Stimulated activated CD8-positive, alpha-beta memory T cell treated with anti-CD3 and anti-CD28 coated beads, Interleukin-7, amount 100 ng/mL, for 1 hour (primary cell): Measurements from ENCODE around the gene PRR5L.

Experiments used
- DNase-seq, 2 donors: peaks; one replicate each; pipeline ENCODE4 v3.0.0-alpha.2; 2020; ENCODE audit warnings: low read depth in 2 of 2

PRR5L gene

DNA sequence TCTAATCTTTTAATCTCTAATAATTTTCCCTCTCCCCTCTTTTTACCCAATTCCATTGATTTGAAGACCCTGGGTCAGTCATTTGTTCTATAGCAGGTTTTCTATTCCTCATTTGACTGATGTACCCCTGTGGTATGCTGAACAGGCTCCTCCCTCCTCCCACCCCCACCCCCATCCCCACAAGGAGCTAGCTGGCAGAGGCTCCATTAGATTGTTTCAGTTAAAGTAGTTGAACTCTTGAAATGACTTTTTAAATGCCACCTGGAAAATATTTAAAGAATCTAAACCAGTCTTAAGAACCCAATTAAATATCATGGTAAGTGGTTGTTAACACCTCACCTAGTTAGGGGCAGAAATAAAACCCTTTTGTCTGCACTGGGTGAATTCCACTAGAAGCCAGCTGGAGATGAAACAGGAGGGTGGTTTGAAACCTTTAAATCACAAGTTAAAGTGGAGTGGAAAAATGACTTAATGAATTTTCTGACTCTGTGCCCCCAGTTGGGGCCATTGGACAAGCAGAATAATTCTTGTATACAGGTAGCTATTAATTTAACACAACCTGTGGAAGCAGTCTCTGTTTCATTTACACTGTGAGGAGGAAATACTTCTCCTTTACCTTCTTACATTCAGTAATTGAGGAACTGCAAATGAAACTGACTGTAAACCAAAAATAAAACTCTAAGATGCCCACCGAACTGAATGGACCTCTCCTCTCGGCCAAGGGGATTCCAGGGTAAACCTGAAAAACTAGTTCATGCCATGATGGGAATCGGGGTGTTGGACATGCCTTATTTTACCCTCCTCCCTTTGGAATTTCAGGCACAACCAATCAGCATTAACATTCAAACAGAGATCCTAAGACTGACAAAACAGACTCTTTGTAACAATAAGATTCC, 30.7 kb downstream of the PRR5L start:
- DNase-seq = no peak

- DNase-seq = no peak
Measured at GRCh38 chr11:36328966-36329673, 33.0 kb downstream of the PRR5L start.

DNA sequence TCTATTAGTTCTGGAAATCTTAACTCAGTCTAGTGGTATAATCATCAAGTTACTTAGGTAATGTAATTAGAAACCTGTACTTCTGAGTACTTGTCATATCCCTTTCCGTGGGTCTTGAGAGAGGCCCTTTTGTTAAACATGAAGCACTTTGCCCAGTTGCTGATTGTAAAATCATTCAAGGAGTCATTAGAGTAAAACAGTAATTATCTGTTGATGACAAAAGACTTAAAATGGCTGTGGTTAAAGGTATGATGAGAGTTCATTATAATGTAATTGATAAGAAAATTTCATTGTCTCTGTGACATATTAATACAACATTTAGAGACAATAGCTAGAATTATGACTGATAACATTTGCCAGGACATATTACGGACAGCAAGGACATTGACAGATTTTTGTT, 34.3 kb downstream of the PRR5L start:
- DNase-seq = no peak

GRCh38 chr11:36333468-36333867, 37.4 kb downstream of the PRR5L start:
- no peak for DNase-seq

- DNase-seq = no peak
Measured at GRCh38 chr11:36333897-36334296, 37.8 kb downstream of the PRR5L start.

DNA sequence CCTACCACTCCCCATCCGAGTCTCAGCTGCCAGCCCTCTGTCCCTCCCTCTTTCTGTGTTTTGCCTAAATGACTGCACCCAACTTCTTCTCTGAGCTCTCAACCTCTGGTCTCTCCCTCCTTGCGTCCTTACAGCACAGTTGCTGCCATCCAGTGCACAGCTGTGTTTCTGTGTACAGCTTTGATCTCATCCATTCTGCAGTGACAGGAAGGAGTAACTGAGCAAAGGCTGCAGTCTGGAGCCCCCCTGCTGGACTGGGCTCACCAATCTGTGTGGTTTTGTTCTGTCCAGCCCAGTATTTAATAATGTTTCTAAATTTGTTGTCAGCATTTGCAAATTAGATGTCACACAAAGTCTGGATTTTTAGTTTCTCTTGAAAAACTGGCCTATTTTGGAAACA, 43.8 kb downstream of the PRR5L start:
- DNase-seq = no peak

DNA sequence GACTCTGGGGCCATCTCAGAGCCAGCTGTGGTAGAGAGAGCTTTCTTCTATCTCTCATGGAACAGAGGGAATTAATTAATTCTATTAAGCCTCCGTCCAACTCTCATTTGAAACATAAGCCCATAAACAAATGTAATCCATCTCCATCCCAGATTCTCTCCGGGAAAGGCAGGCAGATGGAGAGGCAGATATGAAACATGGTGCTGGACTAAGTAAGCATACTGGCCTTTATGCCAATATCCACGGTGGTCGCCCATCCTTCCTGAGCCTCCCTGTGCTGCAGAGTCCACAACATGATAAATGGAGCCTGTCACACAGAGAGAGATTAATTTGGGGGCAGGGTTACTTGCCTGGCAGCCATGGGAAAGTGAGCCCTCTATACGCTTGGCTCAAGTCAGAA, 44.8 kb downstream of the PRR5L start:
- no peak for DNase-seq

GRCh38 chr11:36341915-36342314, 45.8 kb downstream of the PRR5L start:
- DNase-seq = no peak

DNA sequence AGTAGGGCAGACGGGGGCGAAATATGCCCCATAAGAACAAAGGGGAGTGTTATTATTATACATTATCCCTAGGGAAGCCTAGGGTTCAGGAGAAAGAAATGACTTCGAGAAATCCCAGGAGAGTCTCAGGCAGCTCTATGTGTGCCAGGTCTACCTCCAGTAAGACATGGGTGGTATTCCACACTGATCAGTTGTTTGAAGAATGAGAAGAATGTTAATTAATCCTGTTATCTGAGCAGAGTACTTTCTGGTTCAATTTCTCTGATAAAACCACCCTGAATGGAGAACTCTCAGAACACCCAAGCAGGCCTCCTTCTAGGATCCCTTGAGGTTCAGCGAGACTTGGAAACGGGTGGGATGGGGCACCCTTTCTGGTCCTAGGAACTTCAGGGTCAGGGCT, 46.2 kb downstream of the PRR5L start:
- no peak for DNase-seq

DNA sequence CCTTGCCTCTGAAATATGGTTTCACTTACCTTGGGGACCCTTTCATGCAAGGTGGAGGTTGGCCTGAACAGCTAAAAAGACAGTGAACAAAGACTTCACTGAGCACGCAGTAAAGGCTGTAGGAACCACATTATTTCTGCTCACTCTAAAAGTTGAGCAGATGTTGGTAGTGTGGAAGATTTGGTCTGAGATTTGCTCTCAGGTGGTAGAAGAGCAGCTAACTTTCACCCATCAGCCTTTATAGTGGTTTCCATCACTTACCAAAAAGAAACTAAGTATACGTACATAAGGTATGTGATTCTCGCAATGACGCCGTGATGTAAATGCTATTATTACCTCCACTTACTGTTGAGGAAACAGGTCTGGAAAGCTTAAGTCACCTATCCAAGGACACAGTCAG, 47.3 kb downstream of the PRR5L start:
- no peak for DNase-seq

DNA sequence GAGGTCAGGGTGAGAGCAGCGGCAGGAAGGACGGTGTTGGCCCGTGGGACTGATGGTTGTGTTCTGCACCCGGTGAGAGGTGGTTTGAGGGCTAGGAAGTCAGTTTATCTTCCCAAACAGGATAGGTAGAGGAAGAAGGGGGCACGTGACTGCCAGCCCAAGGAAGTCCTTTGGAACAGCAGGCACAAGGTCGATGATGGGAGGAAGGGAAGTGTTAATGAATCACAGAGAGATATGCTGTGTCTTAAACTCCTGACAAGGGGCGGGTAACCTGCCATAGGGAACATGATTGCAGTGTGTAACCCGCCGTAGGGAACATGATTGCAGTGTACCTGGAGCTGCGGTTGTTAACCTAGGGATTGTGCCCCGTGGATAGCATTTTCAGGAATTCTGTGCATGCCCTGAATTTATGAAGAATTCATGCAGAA, 49.0 kb downstream of the PRR5L start:
- no peak for DNase-seq

- no peak for DNase-seq
Measured at GRCh38 chr11:36345535-36346141, 49.5 kb downstream of the PRR5L start.

- no peak for DNase-seq
Measured at GRCh38 chr11:36346562-36347383, 50.7 kb downstream of the PRR5L start.

- DNase-seq = no peak
Measured at GRCh38 chr11:36347384-36347906, 51.4 kb downstream of the PRR5L start.

GRCh38 chr11:36349351-36350136, 53.5 kb downstream of the PRR5L start:
- DNase-seq = no peak

DNA sequence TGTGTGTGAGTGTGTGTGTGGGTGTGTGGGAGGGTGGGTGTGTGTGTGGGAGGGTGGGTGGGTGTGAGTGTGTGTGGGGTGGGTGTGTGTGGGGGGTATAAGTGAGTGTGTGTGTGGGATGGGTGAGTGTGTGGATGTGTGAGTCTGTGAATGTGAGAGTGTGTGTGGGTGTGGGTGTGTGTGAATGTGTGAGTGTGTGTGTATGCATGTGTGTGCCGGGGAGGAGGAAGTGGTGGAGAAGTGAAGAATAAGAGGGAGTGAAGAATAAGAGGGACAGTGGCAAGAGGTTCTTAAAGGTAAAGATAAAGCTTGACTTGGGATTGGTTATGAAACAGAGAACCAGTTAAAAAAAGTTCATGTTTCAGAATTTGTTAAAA, 54.0 kb downstream of the PRR5L start:
- DNase-seq = no peak

DNA sequence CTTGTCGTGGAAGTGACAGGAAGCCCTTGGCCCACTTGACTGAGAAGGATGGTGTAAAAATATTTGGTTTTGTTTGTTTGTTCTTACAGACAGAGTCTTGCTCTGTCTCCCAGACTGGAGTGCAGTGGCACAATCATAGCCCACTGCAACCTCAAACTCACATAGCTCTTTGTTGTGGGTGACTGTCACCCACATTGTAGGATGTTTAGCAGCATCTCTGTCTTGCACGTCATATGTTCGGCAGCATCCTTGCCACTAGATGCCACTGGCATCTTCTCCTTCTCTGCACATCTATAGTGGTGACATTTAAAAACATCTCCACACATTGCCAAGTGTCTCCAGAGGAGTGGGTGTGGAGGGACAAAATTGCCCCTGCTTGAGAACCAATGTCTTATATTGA, 56.8 kb downstream of the PRR5L start:
- DNase-seq = peak in 1 of 2 donors; percentile 18

- no peak for DNase-seq
Measured at GRCh38 chr11:36354221-36355003, 58.3 kb downstream of the PRR5L start.

DNA sequence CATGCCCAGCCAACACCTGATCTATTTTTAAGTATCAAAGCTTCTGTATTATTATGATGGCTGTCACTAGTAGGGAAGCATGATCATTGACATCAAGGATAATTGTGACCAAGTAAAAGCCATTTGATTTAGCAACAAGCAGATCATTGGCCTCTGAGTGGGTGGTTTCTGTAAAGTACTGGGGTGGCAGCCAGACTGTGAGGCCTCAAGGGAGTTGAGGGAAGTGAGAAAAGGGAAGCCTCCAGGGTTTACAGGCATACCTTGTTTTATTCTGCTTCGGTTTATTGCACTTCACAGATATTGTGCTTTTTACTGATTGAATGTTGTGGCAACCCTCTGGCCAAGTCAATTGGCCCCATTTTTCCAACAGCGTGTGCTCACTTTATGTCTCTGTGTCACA, 60.1 kb downstream of the PRR5L start:
- no peak for DNase-seq

DNA sequence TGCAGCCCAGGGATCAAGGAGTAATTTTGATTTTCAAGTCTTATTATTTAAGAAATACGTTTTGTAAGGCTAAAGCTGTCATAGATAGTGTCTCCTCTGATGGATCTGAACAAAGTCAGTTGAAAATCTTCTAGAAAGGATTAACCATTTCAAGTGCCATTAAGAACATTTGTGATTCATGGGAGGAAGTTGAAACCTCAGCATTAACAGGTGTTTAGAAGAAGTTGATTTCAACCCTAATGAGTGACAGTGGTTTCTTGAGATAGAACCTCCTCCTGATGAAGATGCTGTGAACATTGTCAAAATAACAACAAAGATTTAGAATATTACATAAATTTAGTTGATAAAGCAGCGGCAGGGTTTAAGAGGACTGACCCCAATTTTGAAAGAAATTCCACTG, 61.7 kb downstream of the PRR5L start:
- no peak for DNase-seq
